SU-DHL-6 (cell line): Measurements from ENCODE around the gene NAT14.

ENCODE experiments used
- H2AFZ ChIP-seq: fragments of 200-600 bp; sonication (generic); 2 replicates; pipeline ENCODE4 v1.6.1; 2014; ENCODE audit warnings: low read depth, mild to moderate bottlenecking, moderate library complexity, mixed read lengths, antibody characterized with exemption, low read length; ENCODE audit not compliant: severe bottlenecking
- H3F3A ChIP-seq: fragments of 200-600 bp; shearing (Covaris generic); 2 replicates; pipeline ENCODE4 v1.6.0; 2016; ENCODE audit warnings: antibody characterized with exemption, mild to moderate bottlenecking; ENCODE audit not compliant: insufficient read depth
- H3K27ac ChIP-seq: fragments of 200-600 bp; sonication (generic); 2 replicates; pipeline ENCODE4 v1.5.1; 2016; ENCODE audit warnings: low read depth, mild to moderate bottlenecking, low read length, moderate library complexity, mixed read lengths
- H3K27me3 ChIP-seq: fragments of 200-600 bp; sonication (generic), shearing (Covaris generic); 2 replicates; pipeline ENCODE4 v1.6.0; 2014; ENCODE audit warnings: mild to moderate bottlenecking, low read length
- H3K36me3 ChIP-seq: fragments of 200-600 bp; sonication (generic); 2 replicates; pipeline ENCODE4 v1.6.1; 2014; ENCODE audit warnings: mild to moderate bottlenecking, low read length, mixed read lengths
- H3K4me2 ChIP-seq: fragments of 300-600, 200-600 bp; shearing (Covaris generic), sonication (generic); 2 replicates; pipeline ENCODE4 v1.6.0; 2014; ENCODE audit warnings: low read length, low read depth, mild to moderate bottlenecking; ENCODE audit not compliant: poor library complexity, severe bottlenecking
- H3K4me3 ChIP-seq: fragments of 200-600 bp; sonication (generic); 2 replicates; pipeline ENCODE4 v1.5.1; 2014; ENCODE audit warnings: antibody characterized with exemption, low read length, mild to moderate bottlenecking, mixed read lengths; ENCODE audit not compliant: insufficient read depth, poor library complexity, severe bottlenecking
- H3K79me2 ChIP-seq: fragments of 200-600 bp; sonication (generic); 2 replicates; pipeline ENCODE4 v1.6.1; 2014; ENCODE audit warnings: mild to moderate bottlenecking, low read length, moderate library complexity; ENCODE audit not compliant: insufficient read depth
- H3K9ac ChIP-seq: fragments of 200-600 bp; sonication (generic); 2 replicates; pipeline ENCODE4 v1.7.0; 2014; ENCODE audit warnings: mild to moderate bottlenecking, low read length
- H3K9me2 ChIP-seq: fragments of 200-600 bp; sonication (generic); replicated peaks from 2 replicates; pipeline ENCODE4 v1.6.1; 2014; ENCODE audit warnings: low read length; ENCODE audit not compliant: insufficient read depth
- H3K9me3 ChIP-seq: fragments of 200-600 bp; sonication (generic); 2 replicates; pipeline ENCODE4 v1.6.1; 2014; ENCODE audit warnings: low read length, mixed read lengths; ENCODE audit not compliant: insufficient read depth
- H4K20me1 ChIP-seq: fragments of 200-600 bp; sonication (generic); 2 replicates; pipeline ENCODE4 v1.6.1; 2014; ENCODE audit warnings: low read depth, mild to moderate bottlenecking, antibody characterized with exemption, low read length, moderate library complexity, mixed read lengths
- EZH2phosphoT487 ChIP-seq: fragments of 200-600 bp; sonication (generic), shearing (Covaris generic); conservative IDR thresholded peaks from 2 replicates; pipeline ENCODE4 v1.6.1; 2018; ENCODE audit warnings: mild to moderate bottlenecking, antibody characterized with exemption, low read length, moderate library complexity, mixed read lengths
- TF ChIP-seq, protein P1 (sequence below): fragments of 200-600 bp; sonication (generic); IDR thresholded peaks from one replicate; pipeline ENCODE4 v1.5.1; 2017; ENCODE audit warnings: antibody characterized with exemption, mild to moderate bottlenecking, low read length, moderate library complexity; ENCODE audit not compliant: insufficient read depth, poor library complexity, severe bottlenecking

Gene NAT14

DNA sequence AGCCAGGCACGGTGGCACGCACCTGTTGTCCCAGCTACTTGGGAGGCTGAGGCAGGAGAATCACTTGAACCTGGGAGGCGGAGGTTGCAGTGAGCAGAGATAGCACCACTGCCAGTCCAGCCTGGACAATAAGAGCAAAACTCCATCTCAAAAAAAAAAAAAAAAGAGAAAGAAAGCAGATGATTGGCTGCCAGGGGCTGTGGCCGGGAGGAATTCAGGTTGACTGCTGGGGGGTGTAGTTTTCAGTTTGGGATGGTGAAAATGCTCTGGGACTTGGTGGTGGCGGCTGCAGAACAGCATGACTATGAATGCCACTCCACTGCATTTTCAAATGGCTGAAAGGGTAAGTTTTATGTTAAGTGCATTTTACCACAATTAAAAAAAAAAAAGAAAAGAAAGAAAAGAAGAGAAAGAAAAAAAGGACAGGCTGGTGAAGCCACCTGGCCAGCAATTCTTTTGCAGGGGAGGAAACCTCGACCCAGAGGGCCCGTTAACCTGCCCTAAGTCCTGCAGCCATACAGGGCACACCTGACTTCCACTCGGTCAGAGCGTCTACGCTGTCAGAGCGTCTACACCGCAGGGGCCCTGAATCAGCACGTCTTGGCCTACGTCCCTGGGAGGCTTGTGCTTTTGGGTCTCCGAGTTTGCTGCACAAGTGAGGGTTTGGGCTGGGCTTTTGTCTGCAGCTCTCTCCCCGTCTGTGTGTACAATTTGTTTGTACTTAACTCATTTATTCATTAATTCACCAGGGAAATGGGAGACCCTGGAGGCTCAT, 27.1 kb upstream of the NAT14 start:
- Histone ChIP-seq H3K4me2 (no peak overlapping the region), H3K9ac (no peak overlapping the region), H3F3A (peaks cover 20% of the 10 kb centered on the region), H2AFZ (no peak overlapping the region), H4K20me1 (no peaks in the 10 kb centered on the region), H3K9me3 (no peaks in the 10 kb centered on the region), H3K4me3 (no peak overlapping the region), H3K27ac (no peak overlapping the region), H3K27me3 (no peaks in the 10 kb centered on the region), H3K9me2 (no peaks in the 10 kb centered on the region), H3K79me2 (peaks cover 9% of the 10 kb centered on the region; the same call in 1 of the 2 replicates), H3K36me3 (no peaks in the 10 kb centered on the region)
- TF ChIP-seq, protein P1, sequence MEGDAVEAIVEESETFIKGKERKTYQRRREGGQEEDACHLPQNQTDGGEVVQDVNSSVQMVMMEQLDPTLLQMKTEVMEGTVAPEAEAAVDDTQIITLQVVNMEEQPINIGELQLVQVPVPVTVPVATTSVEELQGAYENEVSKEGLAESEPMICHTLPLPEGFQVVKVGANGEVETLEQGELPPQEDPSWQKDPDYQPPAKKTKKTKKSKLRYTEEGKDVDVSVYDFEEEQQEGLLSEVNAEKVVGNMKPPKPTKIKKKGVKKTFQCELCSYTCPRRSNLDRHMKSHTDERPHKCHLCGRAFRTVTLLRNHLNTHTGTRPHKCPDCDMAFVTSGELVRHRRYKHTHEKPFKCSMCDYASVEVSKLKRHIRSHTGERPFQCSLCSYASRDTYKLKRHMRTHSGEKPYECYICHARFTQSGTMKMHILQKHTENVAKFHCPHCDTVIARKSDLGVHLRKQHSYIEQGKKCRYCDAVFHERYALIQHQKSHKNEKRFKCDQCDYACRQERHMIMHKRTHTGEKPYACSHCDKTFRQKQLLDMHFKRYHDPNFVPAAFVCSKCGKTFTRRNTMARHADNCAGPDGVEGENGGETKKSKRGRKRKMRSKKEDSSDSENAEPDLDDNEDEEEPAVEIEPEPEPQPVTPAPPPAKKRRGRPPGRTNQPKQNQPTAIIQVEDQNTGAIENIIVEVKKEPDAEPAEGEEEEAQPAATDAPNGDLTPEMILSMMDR, result no peak
- TF ChIP-seq EZH2phosphoT487, result no peak

DNA sequence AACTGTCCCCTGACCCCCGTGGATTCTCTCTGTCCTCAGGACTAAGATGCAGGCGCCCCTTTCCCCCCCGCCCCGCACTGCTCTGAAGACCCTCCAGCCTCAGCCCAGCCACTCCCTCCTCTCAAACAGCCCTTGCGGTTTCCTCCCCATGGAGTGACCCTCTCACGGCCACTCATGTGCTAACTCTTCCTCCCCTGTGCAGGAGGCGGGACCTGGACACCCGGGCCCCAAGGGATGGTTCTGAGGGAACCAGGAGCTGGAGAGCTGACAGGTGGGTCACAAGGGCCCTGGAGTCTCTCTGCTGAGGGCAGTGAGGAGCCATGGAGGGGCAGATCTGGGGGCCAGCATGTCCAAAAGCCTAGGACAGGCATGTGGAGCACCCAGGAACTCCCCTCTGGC, 25.4 kb upstream of the NAT14 start:
- Histone ChIP-seq H3K9me2 (no peaks in the 10 kb centered on the region), H4K20me1 (no peaks in the 10 kb centered on the region), H3K9me3 (no peaks in the 10 kb centered on the region), H3F3A (peaks cover 9% of the 10 kb centered on the region; the same call in 1 of the 2 replicates), H3K4me2 (peak overlapping the region; percentile 8), H2AFZ (no peak overlapping the region), H3K79me2 (peaks cover 9% of the 10 kb centered on the region; the same call in 1 of the 2 replicates), H3K4me3 (no peak overlapping the region), H3K27ac (no peak overlapping the region), H3K27me3 (no peaks in the 10 kb centered on the region), H3K9ac (no peak overlapping the region), H3K36me3 (no peaks in the 10 kb centered on the region)
- TF ChIP-seq, protein P1, result no peak
- no peak for TF ChIP-seq EZH2phosphoT487

DNA sequence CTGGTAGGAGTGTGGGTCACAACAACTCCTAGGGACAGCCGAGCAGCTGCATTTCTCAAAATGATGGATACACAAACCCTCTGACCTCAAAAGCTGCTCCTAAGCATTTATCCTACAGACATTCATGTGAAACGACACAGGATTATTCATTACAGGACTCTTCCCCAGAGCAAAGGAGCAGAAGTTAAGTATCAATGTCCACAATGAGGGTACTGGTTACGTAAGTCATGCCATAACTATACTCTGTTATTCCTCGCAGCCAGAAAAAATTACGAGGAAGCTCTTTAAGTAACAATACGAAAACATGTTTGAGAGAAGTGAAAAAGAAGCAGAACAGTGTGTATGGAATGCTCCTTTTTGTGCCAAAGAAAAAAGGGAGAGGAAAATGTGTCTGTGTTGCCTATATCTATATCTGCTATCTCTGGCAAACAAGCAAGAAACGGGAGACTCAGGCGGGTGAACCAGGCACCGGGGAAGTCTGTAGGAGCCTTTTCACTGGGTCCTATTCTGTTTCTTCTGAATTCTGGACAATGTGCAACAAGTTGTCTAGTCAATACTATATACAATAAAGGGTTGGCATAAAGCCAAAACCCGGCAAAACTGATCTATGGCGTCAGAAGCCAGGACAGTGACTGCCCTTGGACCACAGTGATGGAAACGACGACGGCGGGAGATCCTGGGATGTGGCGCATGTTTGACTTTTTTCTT, 24.9 kb upstream of the NAT14 start:
- Histone ChIP-seq H4K20me1 (no peaks in the 10 kb centered on the region), H3K9me2 (no peaks in the 10 kb centered on the region), H3K4me3 (no peak overlapping the region), H3F3A (peaks cover 9% of the 10 kb centered on the region; the same call in 1 of the 2 replicates), H2AFZ (no peak overlapping the region), H3K4me2 (peak overlapping the region; percentile 87), H3K79me2 (peaks cover 9% of the 10 kb centered on the region; the same call in 1 of the 2 replicates), H3K27me3 (no peaks in the 10 kb centered on the region), H3K9me3 (no peaks in the 10 kb centered on the region), H3K9ac (no peak overlapping the region), H3K27ac (no peak overlapping the region), H3K36me3 (no peaks in the 10 kb centered on the region)
- no peak for TF ChIP-seq EZH2phosphoT487
- TF ChIP-seq, protein P1, result no peak
